ENCODE measurements around the gene RAB40AL. TPM values are rescaled to one million over a fixed set of nuclear protein-coding genes. Genes with fewer than 3 reads are reported as not detected.

RAB40AL gene
- total and polyA plus RNA-seq, 2 of the 4 experiments (the other 2 are of a cell fraction): 0.34 to 0.36 TPM

GRCh38 chrX:102892103-102892502 is 45.0 kb upstream of the RAB40AL start:
- BruUV-seq (replicated peaks): no TSS peak
- H3K14ac ChIP-seq (replicated peaks; ENCODE audit: low read depth, low read length): no peak overlapping the region
- H3K9ac ChIP-seq (ENCODE audit: low read depth, low read length): no peak overlapping the region
- H4K5ac ChIP-seq (ENCODE audit: low read depth, low read length): no peak overlapping the region
- H3K18ac ChIP-seq (ENCODE audit: low read depth, low read length): no peak overlapping the region
- in situ Hi-C loops (cut with MboI; ENCODE audit: low sequenced_read_pairs) (no loop called here), dilution Hi-C loops (cut with HindIII; ENCODE audit: low sequenced_read_pairs, unreplicated experiment) (no loop called here), intact Hi-C loops (cut with micrococcal nuclease) (no loop called here)
- H4K91ac ChIP-seq (ENCODE audit: insufficient read depth, low read depth, low read length): no peak overlapping the region
- DNase-seq (no peak), ATAC-seq (ENCODE audit: low read depth) (no peak)
- ChIA-PET CTCF (no interaction called here), POLR2A (ENCODE audit: unreplicated experiment) (no interaction called here)
- H4K8ac ChIP-seq (ENCODE audit: low read depth in 2 of 2, low read length in 2 of 2): no peak overlapping the region
- no peak overlapping the region for H3K4me3 ChIP-seq (ENCODE audit: insufficient read depth, low read depth, low read length)
- no peaks in the 10 kb centered on the region for H4K20me1 ChIP-seq (ENCODE audit: insufficient read depth, low read length)
- no peaks in the 10 kb centered on the region for H3K9me1 ChIP-seq (ENCODE audit: insufficient read depth, low read length)
- no peaks in the 10 kb centered on the region for H3K9me3 ChIP-seq (ENCODE audit: control insufficient read depth, insufficient read depth, low read length)
- H3K56ac ChIP-seq (ENCODE audit: extremely low read depth, insufficient read depth, low read length): no peak overlapping the region
- no peak overlapping the region for H2AFZ ChIP-seq (replicated peaks; ENCODE audit: low read length, poor library complexity)
- no peak overlapping the region for H3K23ac ChIP-seq (ENCODE audit: low read depth, low read length)
- H3K79me1 ChIP-seq (ENCODE audit: low read depth in 1 of 2, low read length in 2 of 2): no peaks in the 10 kb centered on the region
- H2AK9ac ChIP-seq (replicated peaks; ENCODE audit: low read depth, low read length, poor library complexity): no peak overlapping the region
- H3K4me2 ChIP-seq (ENCODE audit: low read depth, low read length): no peak overlapping the region
- TF ChIP-seq CEBPB (IDR thresholded peaks at IDR 0.05; ENCODE audit: low read depth, low read length) (peak; percentile 58), POLR2A (IDR thresholded peaks at IDR 0.05; ENCODE audit: low read depth, low read length) (no peak), RFX5 (IDR thresholded peaks at IDR 0.05; ENCODE audit: low read depth, low read length) (no peak), MXI1 (IDR thresholded peaks at IDR 0.05; ENCODE audit: borderline replicate concordance, low read depth, low read length) (no peak), RCOR1 (IDR thresholded peaks at IDR 0.05; ENCODE audit: insufficient replicate concordance, low read length) (no peak)
- TF ChIP-seq, protein P1, sequence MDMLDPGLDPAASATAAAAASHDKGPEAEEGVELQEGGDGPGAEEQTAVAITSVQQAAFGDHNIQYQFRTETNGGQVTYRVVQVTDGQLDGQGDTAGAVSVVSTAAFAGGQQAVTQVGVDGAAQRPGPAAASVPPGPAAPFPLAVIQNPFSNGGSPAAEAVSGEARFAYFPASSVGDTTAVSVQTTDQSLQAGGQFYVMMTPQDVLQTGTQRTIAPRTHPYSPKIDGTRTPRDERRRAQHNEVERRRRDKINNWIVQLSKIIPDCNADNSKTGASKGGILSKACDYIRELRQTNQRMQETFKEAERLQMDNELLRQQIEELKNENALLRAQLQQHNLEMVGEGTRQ (IDR thresholded peaks at IDR 0.05; ENCODE audit: low read depth, low read length): no peak
- no peak overlapping the region for H2BK15ac ChIP-seq (ENCODE audit: low read depth, low read length)
- H3K4ac ChIP-seq (ENCODE audit: low read depth, low read length): no peak overlapping the region
- no CpG with 5 or more reads among the region's 1 CpG for WGBS, 2 experiments (ENCODE audit: extremely low coverage in 2 of 2, insufficient read length in 1 of 2)
- H2AK5ac ChIP-seq (ENCODE audit: low read depth, low read length): no peak overlapping the region
- no peaks in the 10 kb centered on the region for H3K4me1 ChIP-seq (ENCODE audit: control insufficient read depth, insufficient read depth, low read length)
- no peaks in the 10 kb centered on the region; the same call in none of the 2 replicates for H3K27me3 ChIP-seq (ENCODE audit: control insufficient read depth, insufficient read depth, low read length)
- H3K27ac ChIP-seq (ENCODE audit: insufficient read depth, low read length): no peak overlapping the region
- no peaks in the 10 kb centered on the region; the same call in 1 of the 2 replicates for H3K36me3 ChIP-seq (ENCODE audit: control insufficient read depth, insufficient read depth, low read length)
- H2BK120ac ChIP-seq (ENCODE audit: low read depth, low read length): no peak overlapping the region
- no peak overlapping the region for H2BK20ac ChIP-seq (ENCODE audit: low read depth, low read length)
- no peak overlapping the region for H2BK5ac ChIP-seq (ENCODE audit: low read depth, low read length, poor library complexity, severe bottlenecking)

All from IMR-90 (cell line).